Chondrocyte (in vitro differentiated cells): ENCODE data around the gene SPTBN1. TPM values are rescaled to one million over a fixed set of nuclear protein-coding genes. Genes with fewer than 3 reads are reported as not detected.

ENCODE experiments used
- DNase-seq: peaks from one replicate; pipeline ENCODE4 v3.0.0; 2021; ENCODE audit warnings: mixed read lengths, low spot score
- H3K27ac Mint-ChIP-seq: one replicate; pipeline ENCODE4 v1.8.0; 2021; ENCODE audit warnings: mild to moderate bottlenecking, moderate library complexity, mixed read lengths; ENCODE audit not compliant: unreplicated experiment
- H3K27me3 Mint-ChIP-seq: 2 replicates; pipeline ENCODE4 v1.8.0; 2021; ENCODE audit warnings: low read depth, mixed read lengths
- H3K36me3 Mint-ChIP-seq: 2 replicates; pipeline ENCODE4 v1.8.0; 2021; ENCODE audit warnings: low read depth, mixed read lengths
- H3K4me1 Mint-ChIP-seq: 2 replicates; pipeline ENCODE4 v1.8.0; 2021; ENCODE audit warnings: low read depth, mild to moderate bottlenecking, mixed read lengths
- H3K4me3 Mint-ChIP-seq: one replicate; pipeline ENCODE4 v1.8.0; 2021; ENCODE audit warnings: mild to moderate bottlenecking, moderate library complexity, mixed read lengths; ENCODE audit not compliant: unreplicated experiment
- H3K9me3 Mint-ChIP-seq: 2 replicates; pipeline ENCODE4 v1.8.0; 2021; ENCODE audit warnings: low read depth, mixed read lengths
- CTCF ChIP-seq: fragments of 200-600 bp; sonication (generic); IDR thresholded peaks from 2 replicates; pipeline ENCODE4 v1.5.0; 2021; ENCODE audit warnings: antibody characterized with exemption, mild to moderate bottlenecking, moderate library complexity
- total RNA-seq: library from RNA; stranded (reverse); gene quantifications from 3 replicates; pipeline ENCODE4 v1.2.1, GENCODE V29; 2021

The SPTBN1 gene
- total RNA-seq, 1 donor from 2014 or later, result 297 TPM

- no peaks in the 10 kb centered on the region for H3K9me3 Mint-ChIP-seq
- DNase-seq, result no peak
- H3K27me3 Mint-ChIP-seq, result no peaks in the 10 kb centered on the region
- TF ChIP-seq CTCF, result no peak
- H3K36me3 Mint-ChIP-seq, result no peaks in the 10 kb centered on the region
- H3K4me3 Mint-ChIP-seq, result no peak overlapping the region
- peaks cover 57% of the 10 kb centered on the region for H3K4me1 Mint-ChIP-seq
- no peak overlapping the region for H3K27ac Mint-ChIP-seq
Measured at GRCh38 chr2:54499661-54500060, 43.5 kb downstream of the SPTBN1 start.

- H3K4me1 Mint-ChIP-seq, result peaks cover 60% of the 10 kb centered on the region
- no peaks in the 10 kb centered on the region for H3K9me3 Mint-ChIP-seq
- H3K36me3 Mint-ChIP-seq, result no peaks in the 10 kb centered on the region
- TF ChIP-seq CTCF, result no peak
- H3K4me3 Mint-ChIP-seq, result no peak overlapping the region
- H3K27ac Mint-ChIP-seq, result no peak overlapping the region
- no peak for DNase-seq
- H3K27me3 Mint-ChIP-seq, result no peaks in the 10 kb centered on the region
Measured at GRCh38 chr2:54500404-54501205, 44.5 kb downstream of the SPTBN1 start.

GRCh38 chr2:54502731-54503130, 46.6 kb downstream of the SPTBN1 start:
- TF ChIP-seq CTCF, result no peak
- no peak overlapping the region for H3K4me3 Mint-ChIP-seq
- peaks cover 55% of the 10 kb centered on the region for H3K4me1 Mint-ChIP-seq

GRCh38 chr2:54503192-54503591, 47.1 kb downstream of the SPTBN1 start:
- Mint-ChIP-seq H3K4me3 (no peak overlapping the region), H3K4me1 (peaks cover 55% of the 10 kb centered on the region), H3K36me3 (no peaks in the 10 kb centered on the region), H3K9me3 (no peaks in the 10 kb centered on the region), H3K27me3 (no peaks in the 10 kb centered on the region), H3K27ac (no peak overlapping the region)
- DNase-seq, result no peak
- peak; percentile 71 for TF ChIP-seq CTCF

More at GRCh38 chr2:54502731-54503130, 46.6 kb downstream of the SPTBN1 start:
- Mint-ChIP-seq H3K27ac (peak overlapping the region; percentile 41), H3K9me3 (no peaks in the 10 kb centered on the region), H3K36me3 (no peaks in the 10 kb centered on the region), H3K27me3 (no peaks in the 10 kb centered on the region)
- DNase-seq, result no peak

GRCh38 chr2:54503828-54504227, 47.7 kb downstream of the SPTBN1 start:
- TF ChIP-seq CTCF, result no peak
- Mint-ChIP-seq H3K9me3 (no peaks in the 10 kb centered on the region), H3K36me3 (no peaks in the 10 kb centered on the region), H3K27me3 (no peaks in the 10 kb centered on the region), H3K4me1 (peaks cover 55% of the 10 kb centered on the region), H3K4me3 (no peak overlapping the region), H3K27ac (no peak overlapping the region)
- DNase-seq, result no peak
